Smooth muscle cell (in vitro differentiated cells): ENCODE data around the gene LCN6. TPM values are rescaled to one million over a fixed set of nuclear protein-coding genes. Genes with fewer than 3 reads are reported as not detected.

Experiments used
- DNase-seq: peaks from one replicate; lab custom pipeline; 2025; ENCODE audit not compliant: unreplicated experiment; lab: John Stamatoyannopoulos, UW
- H2AFZ ChIP-seq: fragments of 200-600 bp; sonication (generic); 2 replicates; pipeline ENCODE4 v1.6.0; 2016; ENCODE audit warnings: antibody characterized with exemption, low read depth, mild to moderate bottlenecking
- H3F3A ChIP-seq: fragments of 200-600 bp; sonication (generic); 2 replicates; pipeline ENCODE4 v1.6.0; 2017; ENCODE audit warnings: antibody characterized with exemption, low read depth
- H3K27ac ChIP-seq: fragments of 200-600 bp; sonication (generic); 2 replicates; pipeline ENCODE4 v1.5.1; 2016; ENCODE audit warnings: low read depth, mild to moderate bottlenecking
- H3K27me3 ChIP-seq: fragments of 200-600 bp; sonication (generic); 2 replicates; pipeline ENCODE4 v1.6.1; 2016; ENCODE audit warnings: low read depth, mild to moderate bottlenecking
- H3K36me3 ChIP-seq: fragments of 200-600 bp; sonication (generic); 2 replicates; pipeline ENCODE4 v1.5.1; 2016; ENCODE audit warnings: low read depth
- H3K4me1 ChIP-seq: fragments of 200-600 bp; sonication (generic); 2 replicates; pipeline ENCODE4 v1.5.1; 2016; ENCODE audit warnings: low read depth
- H3K4me2 ChIP-seq: fragments of 200-600 bp; sonication (generic); 2 replicates; pipeline ENCODE4 v1.6.0; 2016; ENCODE audit warnings: mild to moderate bottlenecking
- H3K4me3 ChIP-seq: fragments of 200-600 bp; sonication (generic); 2 replicates; pipeline ENCODE4 v1.5.1; 2016; ENCODE audit warnings: mild to moderate bottlenecking
- H3K79me2 ChIP-seq: fragments of 200-600 bp; sonication (generic); 2 replicates; pipeline ENCODE4 v1.6.0; 2016; ENCODE audit warnings: low read depth, mild to moderate bottlenecking
- H3K9ac ChIP-seq: fragments of 200-600 bp; sonication (generic); 2 replicates; pipeline ENCODE4 v1.6.0; 2016; ENCODE audit warnings: low read depth
- H3K9me3 ChIP-seq: fragments of 200-600 bp; sonication (generic); replicated peaks from 2 replicates; pipeline ENCODE4 v1.5.1; 2016; ENCODE audit warnings: low read depth
- H4K20me1 ChIP-seq: fragments of 200-600 bp; sonication (generic); 2 replicates; pipeline ENCODE4 v1.6.0; 2016; ENCODE audit warnings: low read depth
- CTCF ChIP-seq: fragments of 200-600 bp; sonication (generic); IDR thresholded peaks from 2 replicates; pipeline ENCODE4 v1.5.1; 2017; ENCODE audit warnings: borderline replicate concordance, mild to moderate bottlenecking, antibody characterized with exemption; ENCODE audit not compliant: insufficient read depth, poor library complexity, severe bottlenecking
- WGBS: methylation state at CpG from one replicate; pipeline ENCODE4 v1.1.7; 2016; ENCODE audit warnings: low lambda C conversion rate; 5-methylcytosine and 5-hydroxymethylcytosine counted together
- polyA plus RNA-seq: library from polyadenylated mRNA; unstranded; fragments of >200 nt; fragmentation: Nextera tagmentation; extraction: Ambion mirVana; gene quantifications from 2 replicates; pipeline ENCODE4 v1.2.1, GENCODE V29; 2016
- total RNA-seq: library from RNA; depleted of rRNA; stranded (reverse); fragments of >200 nt; gene quantifications from 2 replicates; pipeline ENCODE4 v1.2.3, GENCODE V29; 2014

LCN6 gene
- total and polyA plus RNA-seq, 2 experiments from 2014 or later: not detected

- no peak overlapping the region for H3K4me2 ChIP-seq
- no peak overlapping the region for H3K4me3 ChIP-seq
- no peaks in the 10 kb centered on the region for H3K36me3 ChIP-seq
- TF ChIP-seq CTCF: no peak
- H3K9me3 ChIP-seq: no peaks in the 10 kb centered on the region
- H3K27me3 ChIP-seq: no peaks in the 10 kb centered on the region
- H3K9ac ChIP-seq: no peak overlapping the region
- H3F3A ChIP-seq: no peaks in the 10 kb centered on the region
- no peak overlapping the region for H3K27ac ChIP-seq
- 91% methylated on average over 13 of the region's 16 CpGs for WGBS
- H2AFZ ChIP-seq: no peak overlapping the region
- no peaks in the 10 kb centered on the region for H3K79me2 ChIP-seq
- H4K20me1 ChIP-seq: no peaks in the 10 kb centered on the region
- no peak for DNase-seq
- H3K4me1 ChIP-seq: no peaks in the 10 kb centered on the region
Observed at GRCh38 chr9:136743639-136744211, 4.6 kb downstream of the LCN6 start.

GRCh38 chr9:136742591-136743391, 5.5 kb downstream of the LCN6 start, which contains the start of gene LCN10:
Gene LCN10, minus strand, starts transcription at chr9:136742940. Its CDS starts 37 bp downstream, at chr9:136742903.
- no peak within 1 kb of the TSS for H3K4me3 ChIP-seq
- WGBS: 66% methylated on average over 21 of the region's 25 CpGs
- H2AFZ ChIP-seq: no peak within 1 kb of the TSS
- no peak for DNase-seq
- no peak within 1 kb of the TSS for H3K4me2 ChIP-seq
- H3K27me3 ChIP-seq: no peaks in the 10 kb centered on the region
- no peak within 1 kb of the TSS for H3K9ac ChIP-seq
- no peak within 1 kb of the TSS for H3K27ac ChIP-seq
- H4K20me1 ChIP-seq: no peaks in the 10 kb centered on the region
- no peaks in the 10 kb centered on the region for H3K4me1 ChIP-seq
- peak; percentile 35 for TF ChIP-seq CTCF
- no peaks in the 10 kb centered on the region for H3K79me2 ChIP-seq
- no peaks in the 10 kb centered on the region for H3K36me3 ChIP-seq
- no peaks in the 10 kb centered on the region for H3F3A ChIP-seq
- H3K9me3 ChIP-seq: no peaks in the 10 kb centered on the region

GRCh38 chr9:136741883-136742571, 6.3 kb downstream of the LCN6 start:
- Histone ChIP-seq H3K9me3 (no peaks in the 10 kb centered on the region), H3K4me3 (no peak overlapping the region), H3K79me2 (no peaks in the 10 kb centered on the region), H3K27me3 (no peaks in the 10 kb centered on the region), H3K36me3 (no peaks in the 10 kb centered on the region), H3F3A (no peaks in the 10 kb centered on the region), H3K27ac (no peak overlapping the region), H4K20me1 (no peaks in the 10 kb centered on the region), H2AFZ (no peak overlapping the region), H3K4me1 (no peaks in the 10 kb centered on the region), H3K4me2 (no peak overlapping the region), H3K9ac (no peak overlapping the region)
- TF ChIP-seq CTCF: no peak
- 86% methylated on average over 30 of the region's 32 CpGs for WGBS
- DNase-seq: no peak
